Smooth muscle cell (in vitro differentiated cells): ENCODE data around the gene C12orf43. TPM values are rescaled to one million over a fixed set of nuclear protein-coding genes. Genes with fewer than 3 reads are reported as not detected.

Source experiments
- DNase-seq: peaks from one replicate; lab custom pipeline; 2025; ENCODE audit not compliant: unreplicated experiment; lab: John Stamatoyannopoulos, UW
- H2AFZ ChIP-seq: fragments of 200-600 bp; sonication (generic); 2 replicates; pipeline ENCODE4 v1.6.0; 2016; ENCODE audit warnings: antibody characterized with exemption, low read depth, mild to moderate bottlenecking
- H3F3A ChIP-seq: fragments of 200-600 bp; sonication (generic); 2 replicates; pipeline ENCODE4 v1.6.0; 2017; ENCODE audit warnings: antibody characterized with exemption, low read depth
- H3K27ac ChIP-seq: fragments of 200-600 bp; sonication (generic); 2 replicates; pipeline ENCODE4 v1.5.1; 2016; ENCODE audit warnings: low read depth, mild to moderate bottlenecking
- H3K27me3 ChIP-seq: fragments of 200-600 bp; sonication (generic); 2 replicates; pipeline ENCODE4 v1.6.1; 2016; ENCODE audit warnings: low read depth, mild to moderate bottlenecking
- H3K36me3 ChIP-seq: fragments of 200-600 bp; sonication (generic); 2 replicates; pipeline ENCODE4 v1.5.1; 2016; ENCODE audit warnings: low read depth
- H3K4me1 ChIP-seq: fragments of 200-600 bp; sonication (generic); 2 replicates; pipeline ENCODE4 v1.5.1; 2016; ENCODE audit warnings: low read depth
- H3K4me2 ChIP-seq: fragments of 200-600 bp; sonication (generic); 2 replicates; pipeline ENCODE4 v1.6.0; 2016; ENCODE audit warnings: mild to moderate bottlenecking
- H3K4me3 ChIP-seq: fragments of 200-600 bp; sonication (generic); 2 replicates; pipeline ENCODE4 v1.5.1; 2016; ENCODE audit warnings: mild to moderate bottlenecking
- H3K79me2 ChIP-seq: fragments of 200-600 bp; sonication (generic); 2 replicates; pipeline ENCODE4 v1.6.0; 2016; ENCODE audit warnings: low read depth, mild to moderate bottlenecking
- H3K9ac ChIP-seq: fragments of 200-600 bp; sonication (generic); 2 replicates; pipeline ENCODE4 v1.6.0; 2016; ENCODE audit warnings: low read depth
- H3K9me3 ChIP-seq: fragments of 200-600 bp; sonication (generic); replicated peaks from 2 replicates; pipeline ENCODE4 v1.5.1; 2016; ENCODE audit warnings: low read depth
- H4K20me1 ChIP-seq: fragments of 200-600 bp; sonication (generic); 2 replicates; pipeline ENCODE4 v1.6.0; 2016; ENCODE audit warnings: low read depth
- CTCF ChIP-seq: fragments of 200-600 bp; sonication (generic); IDR thresholded peaks from 2 replicates; pipeline ENCODE4 v1.5.1; 2017; ENCODE audit warnings: borderline replicate concordance, mild to moderate bottlenecking, antibody characterized with exemption; ENCODE audit not compliant: insufficient read depth, poor library complexity, severe bottlenecking
- WGBS: methylation state at CpG from one replicate; pipeline ENCODE4 v1.1.7; 2016; ENCODE audit warnings: low lambda C conversion rate; 5-methylcytosine and 5-hydroxymethylcytosine counted together
- polyA plus RNA-seq: library from polyadenylated mRNA; unstranded; fragments of >200 nt; fragmentation: Nextera tagmentation; extraction: Ambion mirVana; gene quantifications from 2 replicates; pipeline ENCODE4 v1.2.1, GENCODE V29; 2016
- total RNA-seq: library from RNA; depleted of rRNA; stranded (reverse); fragments of >200 nt; gene quantifications from 2 replicates; pipeline ENCODE4 v1.2.3, GENCODE V29; 2014

C12orf43 gene
- total and polyA plus RNA-seq, 2 experiments from 2014 or later: 9.4 to 14.1 TPM

GRCh38 chr12:121033625-121034349 is 17.5 kb upstream of the C12orf43 start:
- H3K36me3 ChIP-seq: no peaks in the 10 kb centered on the region
- H2AFZ ChIP-seq: no peak overlapping the region
- H3K27me3 ChIP-seq: no peaks in the 10 kb centered on the region
- H3K9me3 ChIP-seq: no peaks in the 10 kb centered on the region
- no peaks in the 10 kb centered on the region for H3K4me1 ChIP-seq
- H3K79me2 ChIP-seq: no peaks in the 10 kb centered on the region
- WGBS: 91% methylated on average over 10 of the region's 10 CpGs
- no peaks in the 10 kb centered on the region for H3F3A ChIP-seq
- H3K27ac ChIP-seq: no peak overlapping the region
- H3K4me2 ChIP-seq: no peak overlapping the region
- no peak for DNase-seq
- no peaks in the 10 kb centered on the region for H4K20me1 ChIP-seq
- H3K9ac ChIP-seq: no peak overlapping the region
- TF ChIP-seq CTCF: no peak
- H3K4me3 ChIP-seq: no peak overlapping the region

GRCh38 chr12:121030576-121031212 is 14.4 kb upstream of the C12orf43 start:
- H3K79me2 ChIP-seq: no peaks in the 10 kb centered on the region
- no peaks in the 10 kb centered on the region for H3F3A ChIP-seq
- H3K4me2 ChIP-seq: no peak overlapping the region
- WGBS: 65% methylated on average over 10 of the region's 10 CpGs
- no peak for DNase-seq
- no peak overlapping the region for H3K27ac ChIP-seq
- no peak overlapping the region for H3K9ac ChIP-seq
- H3K4me1 ChIP-seq: no peaks in the 10 kb centered on the region
- no peaks in the 10 kb centered on the region for H4K20me1 ChIP-seq
- TF ChIP-seq CTCF: no peak
- no peaks in the 10 kb centered on the region for H3K9me3 ChIP-seq
- no peaks in the 10 kb centered on the region for H3K36me3 ChIP-seq
- H3K4me3 ChIP-seq: no peak overlapping the region
- H2AFZ ChIP-seq: no peak overlapping the region
- H3K27me3 ChIP-seq: no peaks in the 10 kb centered on the region

GRCh38 chr12:121026274-121027045 is 10.2 kb upstream of the C12orf43 start:
- Histone ChIP-seq H3K36me3 (no peaks in the 10 kb centered on the region), H3F3A (no peaks in the 10 kb centered on the region), H2AFZ (no peak overlapping the region), H3K9me3 (no peaks in the 10 kb centered on the region), H3K9ac (no peak overlapping the region), H3K4me2 (no peak overlapping the region), H3K4me1 (no peaks in the 10 kb centered on the region), H3K27me3 (no peaks in the 10 kb centered on the region), H4K20me1 (no peaks in the 10 kb centered on the region), H3K27ac (no peak overlapping the region), H3K4me3 (no peak overlapping the region), H3K79me2 (no peaks in the 10 kb centered on the region)
- no peak for DNase-seq
- peak; percentile 12 for TF ChIP-seq CTCF
- WGBS: 89% methylated on average over 10 of the region's 10 CpGs
